Suprapubic skin (tissue), 4 donors: Measurements from ENCODE around the gene MYO15A. TPM values are rescaled to one million over a fixed set of nuclear protein-coding genes. Genes with fewer than 3 reads are reported as not detected.

Experiments
- DNase-seq, 2 donors: peaks; one replicate each; pipeline ENCODE4 v3.0.0-alpha.2; 2019; ENCODE audit warnings: low spot score in 2 of 2
- H3K27ac ChIP-seq: fragments of 200-600 bp; sonication (generic); one replicate; pipeline ENCODE4 v1.5.1; 2019
- H3K27me3 ChIP-seq: fragments of 200-600 bp; sonication (generic); one replicate; pipeline ENCODE4 v1.5.1; 2019
- H3K36me3 ChIP-seq: fragments of 200-600 bp; sonication (generic); one replicate; pipeline ENCODE4 v1.5.1; 2019
- H3K4me1 ChIP-seq: fragments of 200-600 bp; sonication (generic); one replicate; pipeline ENCODE4 v1.5.1; 2019
- H3K4me3 ChIP-seq: fragments of 200-600 bp; sonication (generic); one replicate; pipeline ENCODE4 v1.5.1; 2019; ENCODE audit warnings: mild to moderate bottlenecking
- H3K9me3 ChIP-seq: fragments of 200-600 bp; sonication (generic); one replicate; pipeline ENCODE4 v1.5.1; 2019
- CTCF ChIP-seq, 2 donors: fragments of 200-600 bp in 1 of 2; fragments of 450-650 bp in 1 of 2; sonication (generic) in 1 of 2; IDR thresholded peaks; one replicate each; pipeline ENCODE4 v1.5.1; 2016 to 2019; ENCODE audit warnings: antibody characterized with exemption in 2 of 2, mild to moderate bottlenecking in 1 of 2, moderate library complexity in 1 of 2
- EP300 ChIP-seq: sonication (generic); formaldehyde crosslinking; IDR thresholded peaks from one replicate; pipeline ENCODE4 v1.6.1; 2017; ENCODE audit warnings: antibody characterized with exemption
- POLR2A ChIP-seq, 2 donors: fragments of 450-650 bp; IDR thresholded peaks; one replicate each; pipeline ENCODE4 v1.6.1; 2017; ENCODE audit warnings: antibody characterized with exemption in 2 of 2, mild to moderate bottlenecking in 2 of 2, moderate library complexity in 2 of 2
- POLR2AphosphoS5 ChIP-seq, 3 donors: sonication (generic); formaldehyde crosslinking; IDR thresholded peaks; one replicate each; pipeline ENCODE4 v1.6.1; 2017; ENCODE audit warnings: antibody characterized with exemption in 3 of 3
- WGBS: methylation state at CpG from one replicate; pipeline ENCODE4 v1.1.5; 2018; 5-methylcytosine and 5-hydroxymethylcytosine counted together
- total RNA-seq, 4 donors: library from RNA; depleted of rRNA; stranded (reverse); fragments of >200 nt; gene quantifications; one replicate each; pipeline ENCODE4 v1.1.0, GENCODE V29; 2016

MYO15A gene
- total RNA-seq, 4 donors from 2014 or later, result 0.23 to 0.49 (median 0.41) TPM

DNA sequence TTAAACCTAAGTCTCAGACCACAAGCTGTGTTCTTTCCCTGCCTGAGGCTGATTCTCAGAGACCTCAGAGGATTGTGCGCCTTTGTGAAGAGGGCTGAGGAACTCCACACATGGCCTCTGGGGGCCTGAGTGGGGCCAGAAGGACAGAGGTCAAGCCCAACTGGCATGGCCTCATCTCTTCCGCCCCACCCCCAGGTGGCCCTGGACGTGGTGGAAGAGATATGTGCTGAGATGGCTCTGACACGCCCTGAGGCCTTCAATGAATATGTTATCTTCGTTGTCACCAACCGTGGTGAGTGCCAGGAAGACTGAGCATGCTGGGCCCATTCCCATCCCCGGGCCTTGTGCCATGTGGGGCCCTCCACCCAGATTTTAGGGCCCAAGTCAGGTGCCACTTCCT, 55.0 kb downstream of the MYO15A start:
- Histone ChIP-seq H3K27ac (no peak overlapping the region), H3K4me1 (peaks cover 6% of the 10 kb centered on the region), H3K36me3 (no peaks in the 10 kb centered on the region), H3K9me3 (no peaks in the 10 kb centered on the region), H3K4me3 (no peak overlapping the region), H3K27me3 (no peaks in the 10 kb centered on the region)
- TF ChIP-seq EP300 (no peak), POLR2A (IDR thresholded peaks at IDR 0.05) (no peak), CTCF (IDR thresholded peaks at IDR 0.05) (no peak), POLR2AphosphoS5 (IDR thresholded peaks at IDR 0.05) (no peak)
- DNase-seq, result no peak
- WGBS, result 73% methylated on average over 7 of the region's 7 CpGs

GRCh38 chr17:18166894-18167293, 58.3 kb downstream of the MYO15A start:
- no peak overlapping the region for H3K27ac ChIP-seq
- H3K4me1 ChIP-seq, result no peaks in the 10 kb centered on the region
- H3K27me3 ChIP-seq, result no peaks in the 10 kb centered on the region
- no peaks in the 10 kb centered on the region for H3K9me3 ChIP-seq
- DNase-seq, result no peak
- no peak for TF ChIP-seq CTCF (IDR thresholded peaks at IDR 0.05)
- TF ChIP-seq POLR2AphosphoS5 (IDR thresholded peaks at IDR 0.05), result no peak
- no peak for TF ChIP-seq POLR2A (IDR thresholded peaks at IDR 0.05)
- TF ChIP-seq EP300, result no peak
- H3K4me3 ChIP-seq, result no peak overlapping the region
- no peaks in the 10 kb centered on the region for H3K36me3 ChIP-seq
- 84% methylated on average over 5 of the region's 5 CpGs for WGBS

GRCh38 chr17:18167421-18167820, 58.9 kb downstream of the MYO15A start:
- no peak overlapping the region for H3K27ac ChIP-seq
- no peaks in the 10 kb centered on the region for H3K4me1 ChIP-seq
- H3K9me3 ChIP-seq, result no peaks in the 10 kb centered on the region
- no peaks in the 10 kb centered on the region for H3K27me3 ChIP-seq
- H3K36me3 ChIP-seq, result no peaks in the 10 kb centered on the region
- no peak overlapping the region for H3K4me3 ChIP-seq
- WGBS, result 92% methylated on average over 4 of the region's 10 CpGs
- TF ChIP-seq CTCF (IDR thresholded peaks at IDR 0.05), result no peak
- TF ChIP-seq POLR2AphosphoS5 (IDR thresholded peaks at IDR 0.05), result no peak
- TF ChIP-seq POLR2A (IDR thresholded peaks at IDR 0.05), result no peak
- no peak for TF ChIP-seq EP300
- no peak for DNase-seq

DNA sequence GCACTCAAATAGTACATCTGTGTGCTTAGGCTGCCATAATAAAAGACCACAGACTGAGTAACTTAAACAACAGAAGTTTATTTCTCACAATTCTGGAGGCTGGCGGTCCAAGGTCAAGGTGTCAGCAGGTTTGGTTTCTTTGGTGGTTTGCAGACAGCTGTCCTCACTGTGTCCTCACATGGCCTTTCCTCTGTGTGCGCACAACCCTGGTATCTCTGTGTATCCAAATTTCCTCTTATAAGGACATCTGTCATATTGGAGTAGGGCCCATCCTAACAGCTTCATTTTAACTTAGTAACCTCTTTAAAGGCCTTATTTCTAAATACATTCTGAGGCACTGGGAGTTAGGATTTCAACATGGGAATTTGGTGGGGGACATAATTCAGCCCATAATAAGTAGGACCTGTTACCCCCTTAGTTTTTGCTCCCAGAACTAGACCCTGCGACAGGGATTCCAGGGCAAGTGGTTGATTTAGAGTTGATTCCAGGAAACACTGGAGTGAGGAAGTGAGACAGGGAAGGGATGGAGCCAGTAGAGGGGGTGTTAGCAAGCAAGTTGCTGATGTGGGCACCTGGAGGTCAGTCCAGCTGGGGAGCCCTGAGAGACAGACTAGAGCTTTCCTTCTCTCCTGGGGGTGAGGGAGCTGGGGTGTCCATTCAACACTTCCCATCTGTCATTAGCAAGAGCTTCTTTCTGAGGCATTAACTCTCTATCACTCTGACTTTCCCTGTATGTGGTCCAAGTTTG, 64.1 kb downstream of the MYO15A start:
- Histone ChIP-seq H3K9me3 (no peaks in the 10 kb centered on the region), H3K4me3 (no peak overlapping the region), H3K27me3 (no peaks in the 10 kb centered on the region), H3K36me3 (no peaks in the 10 kb centered on the region), H3K4me1 (no peaks in the 10 kb centered on the region), H3K27ac (no peak overlapping the region)
- TF ChIP-seq EP300, result no peak
- DNase-seq, result no peak
- 91% methylated on average over 3 of the region's 3 CpGs for WGBS

- no peaks in the 10 kb centered on the region for H3K36me3 ChIP-seq
- WGBS, result 92% methylated on average over 9 of the region's 14 CpGs
These were observed 65.2 kb downstream of the MYO15A start for GRCh38 chr17:18173740-18174139.

More at GRCh38 chr17:18173740-18174139, 65.2 kb downstream of the MYO15A start:
- H3K27me3 ChIP-seq, result no peaks in the 10 kb centered on the region
- TF ChIP-seq EP300 (no peak), POLR2A (IDR thresholded peaks at IDR 0.05) (no peak), CTCF (IDR thresholded peaks at IDR 0.05) (no peak), POLR2AphosphoS5 (IDR thresholded peaks at IDR 0.05) (no peak)
- H3K9me3 ChIP-seq, result no peaks in the 10 kb centered on the region
- H3K4me1 ChIP-seq, result no peaks in the 10 kb centered on the region
- DNase-seq, result no peak
- H3K27ac ChIP-seq, result no peak overlapping the region
- no peak overlapping the region for H3K4me3 ChIP-seq
